CD4-positive, alpha-beta T cell treated with Interleukin-4 for 1 hour (primary cell): ENCODE data around the gene TNRC18.
"Not testable (repeated sequence)": the region's sequence is repeated elsewhere in the genome, so short reads cannot be mapped to it uniquely, and the experiment has no call there.

ENCODE experiments used
- DNase-seq, 2 donors: peaks; one replicate each; pipeline ENCODE4 v3.0.0-alpha.2; 2020 to 2022

TNRC18 gene

DNA sequence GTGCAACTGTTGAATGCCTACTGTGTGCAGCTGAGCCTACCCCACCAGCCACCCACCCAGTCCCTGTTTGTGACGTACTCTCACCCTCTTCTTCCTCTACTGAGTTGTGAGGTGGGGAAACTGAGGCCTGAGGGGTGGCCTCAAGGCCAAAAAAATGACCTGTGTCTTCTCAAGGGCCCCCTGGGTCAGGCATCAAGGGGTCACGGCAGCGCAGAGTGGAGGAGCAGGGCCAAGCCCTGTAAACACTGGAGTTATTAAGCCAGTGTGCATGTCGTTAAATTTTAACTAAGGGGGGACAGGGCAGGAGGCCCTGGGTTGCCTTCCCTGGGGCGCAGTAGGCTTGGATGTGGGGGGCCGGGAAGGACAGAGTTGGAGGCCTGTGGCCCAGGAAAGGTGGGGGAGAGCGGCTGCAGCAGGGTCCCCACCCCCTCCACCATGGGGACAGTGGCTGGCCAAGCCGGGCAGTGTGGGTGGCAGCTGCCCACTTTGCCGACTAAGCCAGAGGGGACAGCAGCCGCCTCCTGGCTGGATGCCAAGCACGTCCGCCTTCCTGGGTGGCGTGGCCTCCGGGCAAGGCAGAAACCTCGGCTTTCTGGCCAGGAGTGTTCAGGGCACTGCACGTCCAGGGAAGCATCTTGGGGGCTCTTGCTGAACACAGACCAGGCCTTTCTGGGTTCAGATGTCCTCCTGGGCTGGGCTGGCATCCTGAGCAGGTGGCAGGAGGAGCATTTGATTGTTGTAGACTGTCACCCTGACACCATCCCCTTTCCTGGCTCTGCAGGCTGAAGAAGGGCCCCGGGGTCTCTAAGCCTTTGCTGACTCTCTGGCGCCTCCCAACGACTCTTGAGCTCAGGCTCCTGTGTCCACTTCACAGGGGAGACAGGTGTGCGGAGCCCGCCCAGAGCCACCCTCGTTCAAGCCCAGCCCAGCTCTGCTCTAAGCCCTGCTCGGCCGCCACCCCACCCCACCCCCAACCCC, 139.0 kb downstream of the TNRC18 start:
- DNase-seq, result no peak

- no peak for DNase-seq
Observed at GRCh38 chr7:5283421-5284303, 140.0 kb downstream of the TNRC18 start.

GRCh38 chr7:5282543-5283316, 140.9 kb downstream of the TNRC18 start, which contains the start of gene SLC29A4:
SLC29A4 (plus strand) TSS chr7:5282943; CDS start chr7:5287817, 4,874 bp downstream.
- peak; percentile 17 to 25 for DNase-seq

DNA sequence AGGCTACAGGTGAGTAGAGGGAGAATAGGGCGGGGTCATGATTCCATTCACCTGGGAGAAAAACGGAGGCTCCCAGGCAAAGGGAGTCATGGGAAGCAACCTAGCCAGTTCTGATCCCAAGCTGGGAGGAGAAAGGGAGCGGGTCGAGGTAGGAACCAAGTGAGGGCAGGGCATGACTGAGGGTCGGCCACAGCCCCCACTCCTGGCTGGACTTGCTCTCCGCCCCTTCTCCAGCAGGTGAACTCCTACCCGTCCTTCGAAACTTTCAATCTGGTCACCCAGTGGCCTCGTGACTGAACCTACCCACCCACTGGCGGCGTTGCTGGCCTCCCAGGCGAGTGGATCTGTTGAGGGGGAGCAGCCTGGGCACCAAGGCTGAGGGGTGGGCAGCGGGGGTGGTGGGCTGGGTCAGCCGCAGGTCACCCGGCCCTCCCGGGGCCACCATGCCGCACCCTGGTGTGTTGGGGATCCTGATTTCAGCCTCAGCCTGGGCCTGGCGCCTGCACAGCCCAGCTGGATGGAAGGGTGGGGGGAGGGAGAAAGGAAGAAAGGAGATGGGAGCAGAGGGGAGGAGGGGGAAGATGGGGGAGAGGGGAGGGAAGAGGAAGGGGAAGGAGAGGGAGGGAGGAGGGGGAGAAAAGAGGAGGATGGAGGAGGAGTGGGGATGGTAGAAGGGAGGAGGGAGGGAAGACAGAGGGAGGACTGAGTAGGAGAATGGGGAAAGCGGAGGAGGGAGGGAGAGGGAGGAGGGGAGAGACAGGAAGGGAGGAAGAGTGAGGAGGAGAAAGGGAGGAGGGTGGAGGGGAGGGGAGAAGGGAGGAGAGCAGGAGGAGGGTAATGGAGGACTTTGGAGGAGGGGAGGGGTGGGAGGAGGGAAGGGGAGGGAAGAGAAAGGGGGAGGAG, 141.8 kb downstream of the TNRC18 start:
- DNase-seq, result not testable (repeated sequence)

DNA sequence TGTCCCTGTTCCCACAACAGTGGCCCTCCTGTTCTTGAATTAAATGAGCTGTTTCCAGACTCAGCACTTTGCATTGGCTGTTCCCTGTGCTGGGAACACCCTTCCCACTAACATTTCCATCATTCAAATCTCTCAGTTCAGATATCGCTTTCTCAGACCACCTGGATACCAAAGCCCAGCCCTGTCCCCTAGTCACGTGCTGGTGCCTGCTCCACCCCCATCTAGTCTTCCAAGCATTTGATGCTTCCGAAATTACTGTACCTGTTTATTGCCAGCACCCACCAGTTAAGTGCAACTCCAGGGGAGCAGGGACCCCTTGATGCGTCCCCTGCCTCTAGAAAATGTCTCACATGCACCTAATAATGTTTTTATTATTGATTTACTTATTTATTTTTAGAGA, 143.9 kb downstream of the TNRC18 start:
- no peak for DNase-seq

GRCh38 chr7:5278766-5279165, 144.9 kb downstream of the TNRC18 start:
- no peak for DNase-seq

DNA sequence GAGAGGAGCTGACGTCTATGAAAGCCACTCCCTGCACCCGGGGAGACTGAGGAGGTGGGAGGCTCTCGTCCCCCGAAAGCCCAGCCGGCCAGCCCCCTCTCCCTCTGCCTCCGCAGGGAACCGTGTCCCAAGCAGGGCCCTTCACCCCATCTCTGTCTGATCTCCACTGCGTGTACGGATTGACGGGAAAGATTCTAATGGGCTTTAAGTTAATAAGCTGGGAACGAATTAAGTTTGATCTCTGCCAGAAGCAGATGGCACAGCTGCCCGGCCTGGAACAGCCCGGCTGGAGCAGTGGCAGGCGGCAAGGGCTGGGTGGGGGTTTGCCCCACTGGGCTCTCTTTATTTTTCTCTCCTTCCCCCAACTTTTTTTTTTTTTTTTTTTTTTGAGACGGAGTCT, 147.0 kb downstream of the TNRC18 start:
- no peak for DNase-seq

GRCh38 chr7:5276123-5276522, 147.5 kb downstream of the TNRC18 start:
- not testable (repeated sequence) for DNase-seq

- not testable (repeated sequence) for DNase-seq
Observed at GRCh38 chr7:5275510-5275909, 148.1 kb downstream of the TNRC18 start.

GRCh38 chr7:5274985-5275431, 148.6 kb downstream of the TNRC18 start:
- not testable (repeated sequence) for DNase-seq

DNA sequence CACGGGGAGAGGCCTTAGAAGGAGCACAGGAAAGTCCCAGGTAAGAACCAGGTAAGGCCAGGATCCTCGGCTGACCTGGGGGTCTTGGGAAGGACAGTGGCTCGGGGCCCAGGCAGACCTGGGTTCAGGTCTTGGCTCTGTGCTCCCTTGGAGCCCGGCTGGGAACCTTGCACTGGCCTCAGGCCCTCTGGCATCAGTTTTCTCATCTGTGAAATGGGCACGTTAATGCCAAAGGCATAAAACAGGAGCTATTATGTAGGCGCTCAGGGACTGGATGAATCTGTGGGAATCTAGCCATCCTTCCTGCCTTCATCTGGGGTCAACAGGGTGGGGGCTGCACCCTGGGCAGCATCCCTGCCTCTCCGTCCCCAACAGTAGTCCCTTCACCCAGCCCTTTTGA, 149.2 kb downstream of the TNRC18 start:
- no peak for DNase-seq

DNA sequence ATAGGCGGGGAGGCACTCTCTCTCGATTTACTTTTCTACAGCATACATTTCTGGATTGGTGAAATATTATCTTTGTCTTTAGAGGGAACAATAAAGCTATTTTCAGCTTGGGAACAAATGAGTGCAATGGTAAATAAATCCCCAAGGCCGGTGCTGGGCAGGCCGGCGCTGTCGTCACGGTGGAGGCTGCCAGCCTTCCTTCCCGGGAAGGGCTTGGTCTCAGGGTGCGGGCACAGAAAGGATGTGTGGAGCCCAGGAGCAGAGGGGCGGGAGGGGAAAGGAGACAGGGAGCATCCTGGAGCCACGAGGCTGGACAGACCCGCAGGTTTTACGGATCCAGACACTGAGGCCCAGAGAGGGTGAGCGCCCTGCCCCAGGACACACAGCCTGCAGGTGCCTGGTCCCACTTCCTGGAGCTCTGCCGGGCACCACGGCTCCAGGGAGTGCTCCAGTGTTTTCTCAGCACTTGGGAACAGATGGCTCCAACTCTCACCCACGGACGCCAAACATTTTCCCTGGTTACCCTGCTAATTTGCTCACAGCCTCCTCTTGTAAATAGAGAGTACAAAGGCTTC, 149.7 kb downstream of the TNRC18 start:
- DNase-seq, result not testable (repeated sequence)

DNA sequence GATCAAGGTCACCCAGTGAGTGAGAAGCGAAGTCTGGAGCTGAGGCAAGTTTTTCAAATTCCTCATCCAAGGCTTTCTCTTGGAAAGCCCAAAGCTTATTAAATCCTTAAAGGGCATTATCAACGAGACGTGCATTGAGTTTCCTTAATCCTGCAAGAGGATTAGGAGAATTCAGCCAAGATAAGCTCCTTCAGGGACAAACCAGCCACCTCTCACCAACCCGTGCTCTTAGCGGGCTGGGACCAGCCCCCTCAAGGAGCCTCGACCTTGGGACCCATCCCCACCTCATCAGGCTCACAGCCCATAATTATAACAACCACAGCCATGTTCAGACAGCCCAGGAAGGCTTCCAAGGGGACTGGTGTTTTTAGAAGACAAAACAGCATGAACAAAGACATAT, 152.8 kb downstream of the TNRC18 start:
- no peak for DNase-seq

DNA sequence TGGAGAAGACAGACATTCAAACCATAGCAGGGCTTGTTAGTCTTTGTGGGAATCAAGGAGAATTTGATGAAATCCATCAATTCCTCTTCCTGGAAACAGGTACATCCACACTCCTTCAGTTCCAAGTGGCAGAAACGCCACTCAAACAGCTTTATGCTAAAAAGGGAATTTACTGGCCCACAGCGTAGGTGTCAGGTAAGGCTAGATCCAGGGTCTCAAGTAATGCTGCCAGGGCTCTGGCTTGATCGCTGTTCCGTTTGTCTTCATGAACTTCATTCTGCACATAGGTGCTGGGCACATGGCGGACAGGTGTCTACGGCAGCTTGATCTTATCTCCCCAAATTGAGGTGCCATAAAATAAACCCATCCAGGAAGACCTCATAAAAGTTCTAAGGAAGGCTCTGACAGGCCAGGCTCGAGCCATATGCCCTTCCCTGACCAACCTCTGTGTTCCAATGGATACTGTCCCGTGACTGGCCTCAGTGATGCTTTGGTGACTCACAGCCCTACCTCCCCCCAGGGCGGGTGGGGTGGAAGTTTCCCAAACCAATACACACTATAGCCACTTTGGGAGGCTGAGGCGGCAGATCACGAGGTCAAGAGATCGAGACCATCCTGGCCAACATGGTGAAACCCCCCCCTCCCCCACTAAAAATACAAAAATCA, 153.5 kb downstream of the TNRC18 start:
- DNase-seq, result not testable (repeated sequence)

- DNase-seq, result not testable (repeated sequence)
Observed at GRCh38 chr7:5267829-5268228, 155.8 kb downstream of the TNRC18 start.

DNA sequence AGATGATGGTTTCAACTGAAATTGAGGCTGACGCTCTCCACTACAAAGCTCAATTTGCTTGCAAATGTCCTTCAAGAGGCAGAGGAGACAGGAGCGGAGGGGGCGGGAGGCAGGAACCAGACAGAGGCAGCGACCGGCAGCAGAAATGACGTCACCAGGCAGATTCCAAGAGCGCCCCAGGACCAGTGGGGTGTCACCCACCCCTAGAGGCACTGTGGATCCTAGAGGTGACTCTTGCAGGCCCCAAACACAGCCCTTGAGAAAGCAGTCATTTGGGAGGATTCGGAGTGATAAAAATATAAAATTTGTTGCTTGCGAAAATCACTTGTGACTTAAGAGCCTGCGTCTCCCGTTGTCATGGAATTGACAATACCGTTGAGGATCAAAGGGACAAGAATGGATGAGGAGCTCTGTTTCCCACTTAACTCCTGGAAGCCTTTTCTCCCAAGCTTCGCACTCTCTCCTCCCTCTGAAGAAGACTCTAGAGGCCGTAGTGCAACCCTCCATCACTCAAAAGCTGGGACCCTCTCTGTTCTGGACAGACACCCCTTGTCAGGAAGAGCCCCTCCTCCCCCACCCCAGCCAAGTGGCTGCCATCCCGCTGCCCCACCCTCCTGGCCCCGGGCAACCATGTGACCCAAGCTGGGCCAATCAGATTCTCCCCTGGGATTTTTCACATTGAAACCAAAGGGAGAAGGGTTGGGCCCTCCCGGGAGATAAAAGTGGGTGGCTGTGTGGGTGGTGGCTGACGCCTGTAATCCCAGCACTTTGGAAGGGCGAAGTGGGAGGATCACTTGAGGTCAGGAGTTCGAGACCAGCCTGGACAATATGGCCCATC, 157.2 kb downstream of the TNRC18 start:
- no peak for DNase-seq

DNA sequence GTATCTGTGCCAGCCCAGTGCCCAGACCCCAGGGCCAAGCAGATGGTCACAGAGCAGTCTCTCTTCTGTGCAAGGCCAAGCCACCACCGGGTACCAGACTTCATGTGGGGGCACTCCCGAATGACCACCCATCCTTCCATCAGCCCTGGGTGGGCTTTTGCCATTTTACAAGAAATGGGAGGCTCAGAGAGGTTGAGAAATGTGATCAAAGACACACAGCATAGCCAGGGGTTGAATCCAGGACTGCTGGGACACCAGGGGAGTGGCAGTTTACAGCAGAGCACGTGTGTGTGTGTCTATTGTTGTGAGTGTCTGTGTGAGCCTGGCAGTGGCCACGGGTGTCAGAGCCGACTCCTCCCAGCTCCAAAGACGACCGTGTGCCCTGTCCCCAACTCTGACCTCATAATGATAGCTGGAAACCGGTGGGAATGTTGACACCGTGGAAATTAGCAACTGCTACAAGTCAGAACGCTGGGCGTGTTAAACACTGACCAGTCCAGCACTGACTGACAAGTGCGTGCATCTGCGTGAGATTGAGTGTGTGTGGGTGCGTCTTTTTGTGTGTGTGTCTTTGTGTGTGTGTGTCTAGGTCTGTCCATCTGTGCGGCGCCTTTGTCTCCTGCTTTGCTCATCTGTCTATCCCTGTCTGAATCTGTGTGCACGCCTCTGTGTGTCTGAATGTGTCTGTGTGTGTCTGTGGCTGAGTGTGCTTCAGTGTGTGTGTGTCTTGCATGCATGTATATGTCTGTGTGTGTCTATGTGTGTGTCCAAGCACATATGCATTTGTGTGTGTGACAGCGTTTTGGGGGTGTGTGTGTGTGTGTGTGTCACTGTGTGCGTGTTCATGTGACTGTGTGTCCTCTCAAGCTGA, 158.1 kb downstream of the TNRC18 start:
- no peak for DNase-seq

GRCh38 chr7:5263066-5263465, 160.6 kb downstream of the TNRC18 start:
- DNase-seq, result not testable (repeated sequence)
